NCI-H2107 (cell line): ENCODE measurements around the gene SLC8A3.

Experiments used
- DNase-seq: peaks from one replicate; lab custom pipeline; 2025; lab: John Stamatoyannopoulos, UW

The SLC8A3 gene

GRCh38 chr14:70114621-70115156, 74.1 kb downstream of the SLC8A3 start:
- DNase-seq, result no peak

- no peak for DNase-seq
These were observed 75.5 kb downstream of the SLC8A3 start for GRCh38 chr14:70113211-70113610.

- no peak for DNase-seq
These were observed 80.3 kb downstream of the SLC8A3 start for GRCh38 chr14:70108419-70108818.

GRCh38 chr14:70107309-70107708, 81.4 kb downstream of the SLC8A3 start:
- DNase-seq, result no peak

- DNase-seq, result no peak
These were observed 88.7 kb downstream of the SLC8A3 start for GRCh38 chr14:70100071-70100470.

- no peak for DNase-seq
These were observed 90.4 kb downstream of the SLC8A3 start for GRCh38 chr14:70098250-70098809.

- DNase-seq, result peak; percentile 84
These were observed 91.0 kb downstream of the SLC8A3 start for GRCh38 chr14:70097576-70098249.

GRCh38 chr14:70096866-70097265, 91.9 kb downstream of the SLC8A3 start:
- DNase-seq, result no peak

GRCh38 chr14:70094631-70095030, 94.1 kb downstream of the SLC8A3 start:
- no peak for DNase-seq

- DNase-seq, result no peak
These were observed 94.6 kb downstream of the SLC8A3 start for GRCh38 chr14:70094106-70094505.

GRCh38 chr14:70093156-70093555, 95.6 kb downstream of the SLC8A3 start:
- no peak for DNase-seq

- no peak for DNase-seq
These were observed 101.4 kb downstream of the SLC8A3 start for GRCh38 chr14:70087380-70087697.

GRCh38 chr14:70086685-70087379, 101.9 kb downstream of the SLC8A3 start:
- no peak for DNase-seq

GRCh38 chr14:70084226-70084625, 104.5 kb downstream of the SLC8A3 start:
- no peak for DNase-seq

- DNase-seq, result no peak
These were observed 106.4 kb downstream of the SLC8A3 start for GRCh38 chr14:70082394-70082793.

- no peak for DNase-seq
These were observed 108.7 kb downstream of the SLC8A3 start for GRCh38 chr14:70080076-70080475.

GRCh38 chr14:70078329-70078728, 110.4 kb downstream of the SLC8A3 start:
- no peak for DNase-seq

- no peak for DNase-seq
These were observed 111.0 kb downstream of the SLC8A3 start for GRCh38 chr14:70077720-70078119.

GRCh38 chr14:70077005-70077404, 111.7 kb downstream of the SLC8A3 start:
- no peak for DNase-seq

- DNase-seq, result peak; percentile 59
These were observed 114.7 kb downstream of the SLC8A3 start for GRCh38 chr14:70073924-70074566.

GRCh38 chr14:70069186-70069585, 119.6 kb downstream of the SLC8A3 start:
- DNase-seq, result no peak

- DNase-seq, result no peak
These were observed 120.9 kb downstream of the SLC8A3 start for GRCh38 chr14:70067810-70068209.
